ENCODE measurements around the gene TPRKB.
"Not testable (repeated sequence)": the region's sequence is repeated elsewhere in the genome, so short reads cannot be mapped to it uniquely, and the experiment has no call there.

TPRKB gene

DNA sequence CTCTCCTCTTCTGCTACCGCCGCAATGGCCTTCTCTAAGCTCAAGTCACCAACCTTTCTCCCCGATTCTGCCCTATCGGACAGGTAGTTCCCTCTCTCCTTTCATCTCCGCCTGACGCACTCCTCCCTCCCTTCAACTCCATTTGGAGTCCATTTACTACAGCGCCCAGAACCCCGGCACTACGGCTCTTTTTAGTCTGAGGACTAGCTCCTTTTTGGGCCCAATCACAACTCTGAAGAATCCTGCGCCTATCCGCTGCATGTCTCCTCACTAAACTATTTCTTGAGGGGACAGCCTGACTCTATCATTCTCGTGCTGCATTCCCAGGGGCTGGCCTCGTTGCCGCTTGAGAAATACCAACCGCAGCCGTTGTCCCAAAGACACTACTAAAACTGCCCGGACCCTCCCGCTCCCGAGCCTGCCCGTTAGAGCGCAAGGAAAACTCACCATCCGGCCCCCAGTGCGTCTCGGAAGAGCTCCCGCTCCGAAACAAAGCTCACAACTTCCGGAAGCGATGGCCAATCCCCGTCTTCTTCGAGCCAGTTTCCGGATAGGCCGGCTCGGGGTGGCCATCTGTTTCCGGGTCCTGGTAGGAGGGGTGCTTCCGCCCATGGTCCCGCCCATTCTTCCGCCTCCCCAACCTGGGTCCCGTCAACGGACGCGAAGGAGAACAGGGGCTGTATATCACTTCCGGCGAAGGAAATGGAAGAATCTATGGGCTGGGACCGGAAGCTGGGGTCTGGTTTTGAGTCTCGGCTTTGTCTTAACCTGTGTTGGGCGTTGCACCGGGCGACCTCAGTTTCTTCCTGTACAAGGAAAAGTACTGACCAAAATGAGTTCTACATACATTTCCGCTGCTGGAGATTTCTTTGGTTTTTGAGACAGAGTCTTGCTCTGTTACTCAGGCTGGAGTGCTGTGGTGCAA, at the start of gene TPRKB:
Gene TPRKB, minus strand, starts transcription at position 491 of the 925 bp plus-strand sequence. CDS start 2,776 bp downstream, outside the sequence.
- peak; percentile 91 for DNase-seq

GRCh38 chr2:73783883-73784282, 46.7 kb upstream of the TPRKB start, which contains the start of gene C2orf78:
TSS of gene C2orf78 (plus strand) at chr2:73784183. CDS start at chr2:73784310, 127 bp downstream.
- DNase-seq = not testable (repeated sequence)

DNA sequence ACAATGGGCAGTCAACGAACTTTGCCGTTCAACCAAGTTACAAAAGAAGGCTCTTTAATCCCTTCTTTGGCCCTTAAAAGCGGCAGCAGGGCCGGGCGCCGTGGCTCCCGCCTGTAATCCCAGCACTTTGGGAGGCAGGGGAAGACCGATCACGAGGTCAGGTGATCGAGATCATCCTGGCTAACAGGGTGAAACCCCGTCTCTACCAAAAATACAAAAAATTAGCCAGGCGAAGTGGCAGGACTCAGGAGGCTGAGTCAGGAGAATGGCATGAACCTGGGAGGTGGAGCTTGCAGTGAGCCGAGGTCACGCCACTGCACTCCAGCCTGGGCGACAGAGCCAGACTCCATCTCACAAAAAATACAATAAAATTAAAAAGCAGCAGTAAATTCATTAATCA, 46.3 kb upstream of the TPRKB start:
- not testable (repeated sequence) for DNase-seq

DNA sequence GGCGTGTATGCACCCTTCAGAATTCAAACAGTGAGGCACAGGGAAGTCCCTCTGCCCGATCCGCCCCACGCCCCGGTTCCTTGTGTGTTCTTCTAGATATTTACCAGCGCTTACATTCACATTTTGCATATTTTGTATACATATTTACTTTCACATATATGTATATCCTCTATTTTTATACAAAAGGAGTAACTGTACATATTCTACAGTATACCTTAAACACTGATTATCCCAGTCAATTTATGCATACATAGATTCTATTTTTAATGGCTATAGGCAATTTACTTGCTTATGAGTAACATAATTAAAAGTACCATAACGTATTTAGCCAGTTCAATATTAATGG, 43.1 kb upstream of the TPRKB start:
- no peak for DNase-seq

DNA sequence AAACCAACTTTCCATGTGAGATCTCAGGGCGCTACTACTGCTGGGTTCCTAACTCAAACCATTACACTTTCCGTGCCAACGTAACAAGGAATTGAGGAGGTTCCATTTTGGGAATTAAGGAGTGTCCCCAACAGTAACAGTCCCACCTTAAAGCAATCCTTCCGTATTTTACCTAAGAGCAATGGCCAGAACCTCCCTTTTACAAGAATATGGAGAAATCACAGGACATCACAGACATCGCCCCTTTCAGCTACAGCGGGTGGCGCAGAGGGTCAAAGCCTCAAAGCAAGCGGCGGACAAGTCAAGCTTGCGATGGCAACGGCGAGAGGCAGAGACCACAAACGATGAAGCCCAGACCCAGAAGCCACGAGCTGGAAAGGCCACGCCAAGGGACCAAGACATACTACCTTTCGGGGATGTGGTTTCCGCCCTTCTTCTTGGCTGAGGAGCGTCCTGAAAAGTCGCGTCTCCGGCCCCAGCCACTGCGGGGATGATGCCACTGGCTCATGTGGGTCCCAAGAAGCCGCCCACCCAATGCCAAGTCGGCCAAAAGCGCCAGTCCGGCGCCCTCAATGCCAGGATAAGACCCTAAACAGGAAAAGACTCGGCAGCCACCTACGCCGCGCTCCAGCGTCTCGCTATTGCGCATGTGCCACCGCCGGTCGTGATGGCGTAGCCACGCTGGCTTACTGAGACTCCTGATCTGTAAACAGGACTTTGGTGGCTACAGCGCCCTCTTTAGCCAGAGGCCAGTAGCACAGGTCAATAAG, 42.5 kb upstream of the TPRKB start, which contains the start of gene DUSP11:
Gene DUSP11, minus strand, starts transcription at position 637 of the 770 bp plus-strand sequence. Its CDS starts 129 bp downstream, at position 508.
- DNase-seq = peak; percentile 92

GRCh38 chr2:73778867-73779466, 41.8 kb upstream of the TPRKB start:
- not testable (repeated sequence) for DNase-seq

DNA sequence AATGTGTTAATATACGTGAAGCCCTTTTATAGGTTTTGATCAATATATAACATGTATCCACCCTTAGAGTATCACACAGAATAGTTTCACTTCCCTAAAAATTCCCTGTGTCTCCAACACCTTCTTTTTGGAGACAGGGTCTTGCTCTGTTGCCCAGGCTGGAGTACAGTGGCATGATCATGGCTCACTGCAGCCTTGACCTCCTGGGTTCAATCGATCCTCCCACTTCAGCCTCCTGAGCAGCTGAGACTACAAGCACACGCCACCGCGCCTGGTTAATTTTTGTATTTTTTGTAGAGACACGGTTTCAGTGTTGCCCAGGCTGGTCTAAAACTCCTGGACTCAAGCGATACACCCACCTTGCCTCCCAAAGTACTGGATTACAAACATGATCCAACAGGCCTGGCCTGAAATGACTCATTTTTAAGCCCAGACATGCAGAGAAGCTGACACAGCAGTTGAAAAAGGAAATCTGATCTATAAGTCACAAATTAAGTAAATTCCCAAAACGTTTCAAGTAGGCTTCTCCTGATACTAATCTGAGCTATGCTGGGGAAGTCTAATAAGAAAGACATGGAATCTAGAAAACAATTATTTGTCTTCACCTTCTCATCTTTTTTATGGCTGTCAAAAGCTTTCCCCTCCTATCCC, 39.8 kb upstream of the TPRKB start:
- DNase-seq = no peak

DNA sequence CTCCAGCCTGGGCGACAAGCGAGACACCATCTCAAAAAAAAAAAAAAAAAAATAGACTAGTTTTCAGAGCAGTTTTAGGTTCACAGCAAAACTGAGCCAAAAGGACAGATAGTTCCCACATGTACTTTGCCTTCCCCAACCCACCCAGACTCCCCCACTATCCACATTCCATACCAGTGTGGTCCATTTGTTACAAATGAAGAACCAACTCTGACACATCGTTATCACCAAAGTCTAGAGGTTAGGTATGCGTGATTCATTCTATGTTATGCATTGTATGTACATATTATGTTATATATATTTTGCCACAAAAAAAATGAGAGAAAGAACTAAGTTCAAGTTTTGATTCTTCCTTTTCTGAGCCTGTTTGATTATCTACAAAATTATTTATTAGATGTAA, 39.2 kb upstream of the TPRKB start:
- DNase-seq = no peak

- no peak for DNase-seq
Observed at GRCh38 chr2:73772819-73773218, 35.7 kb upstream of the TPRKB start.

DNA sequence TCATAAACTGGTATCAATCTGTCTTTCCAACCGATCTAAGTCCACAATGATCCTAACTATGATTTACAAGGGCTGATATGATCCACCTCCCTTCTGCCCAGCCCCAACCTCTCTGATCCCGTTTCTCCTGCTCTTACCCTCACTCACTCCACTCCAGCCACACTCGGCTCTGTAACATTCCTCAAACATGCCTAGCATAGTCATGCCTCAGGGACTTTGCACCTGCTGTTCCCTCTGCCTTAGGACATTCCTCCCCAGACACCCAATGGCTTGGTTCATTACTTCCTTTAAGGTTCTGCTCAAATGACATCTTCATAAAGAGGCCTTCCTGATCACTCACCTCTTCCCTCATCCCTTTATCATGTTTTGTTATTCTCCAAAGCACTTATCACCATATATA, 33.6 kb upstream of the TPRKB start:
- DNase-seq = no peak

- no peak for DNase-seq
Observed at GRCh38 chr2:73766994-73767393, 29.8 kb upstream of the TPRKB start.

- no peak for DNase-seq
Observed at GRCh38 chr2:73766349-73766748, 29.2 kb upstream of the TPRKB start.

DNA sequence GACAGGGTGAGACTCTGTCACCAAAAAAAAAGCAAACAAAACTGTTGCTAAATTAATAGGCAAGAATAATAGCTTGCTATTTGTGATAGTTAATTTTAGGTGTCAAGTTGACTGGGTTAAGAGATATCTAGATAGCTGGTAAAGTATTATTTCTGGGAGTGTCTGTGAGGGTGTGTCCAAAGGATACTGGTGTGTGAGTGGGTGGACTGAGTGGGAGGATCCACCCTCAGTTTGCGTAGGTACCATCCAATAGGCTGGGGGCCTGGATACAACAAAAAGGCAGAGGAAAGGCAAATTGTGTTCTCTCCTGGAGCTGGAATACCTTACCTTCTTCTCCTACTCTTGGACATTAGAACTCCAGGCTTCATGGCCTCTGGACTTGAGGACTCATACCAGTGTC, 27.8 kb upstream of the TPRKB start:
- DNase-seq = no peak

DNA sequence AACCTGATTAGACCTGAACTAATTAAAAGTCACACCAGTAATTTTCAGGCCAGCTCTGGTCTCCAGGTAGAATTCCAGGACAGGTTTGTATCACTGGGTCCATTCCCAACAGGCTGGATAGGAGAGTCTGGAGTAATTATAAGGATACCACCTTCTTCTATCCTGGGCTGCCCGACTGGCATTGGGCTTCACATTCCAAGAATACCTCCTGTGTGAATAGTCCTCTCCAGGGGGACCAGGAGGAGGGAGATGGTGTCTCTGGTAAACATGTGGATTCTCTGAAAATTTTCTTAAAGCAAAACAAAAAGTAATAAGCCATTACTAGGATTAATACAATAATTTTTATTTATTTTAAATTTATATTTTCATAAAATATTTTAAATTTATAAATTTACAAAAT, 25.4 kb upstream of the TPRKB start:
- DNase-seq = no peak

GRCh38 chr2:73759904-73760303, 22.8 kb upstream of the TPRKB start:
- no peak for DNase-seq

DNA sequence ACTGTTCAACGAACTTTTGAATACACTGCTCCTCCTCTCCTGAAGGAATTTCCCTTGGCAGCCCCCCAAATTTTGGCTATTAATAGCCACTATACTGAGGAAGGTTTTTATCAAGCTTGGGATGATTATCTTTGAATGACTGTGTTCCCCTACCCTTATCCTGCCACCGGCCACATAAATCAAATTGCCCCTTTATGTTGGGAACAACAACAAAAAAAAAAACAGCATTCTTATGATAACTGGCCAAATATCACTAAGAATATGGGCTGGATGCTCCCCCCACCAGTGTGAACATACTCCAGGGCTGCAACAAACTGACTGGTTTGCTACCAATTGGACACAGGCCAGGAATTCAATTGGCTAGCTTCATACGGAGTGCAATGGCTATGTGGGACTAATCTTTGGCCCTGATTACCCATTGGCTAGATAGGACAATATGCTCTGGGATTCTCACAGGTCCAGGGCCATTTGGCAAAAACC, 22.2 kb upstream of the TPRKB start:
- DNase-seq = no peak

GRCh38 chr2:73754332-73754731, 17.2 kb upstream of the TPRKB start:
- DNase-seq = not testable (repeated sequence)

DNA sequence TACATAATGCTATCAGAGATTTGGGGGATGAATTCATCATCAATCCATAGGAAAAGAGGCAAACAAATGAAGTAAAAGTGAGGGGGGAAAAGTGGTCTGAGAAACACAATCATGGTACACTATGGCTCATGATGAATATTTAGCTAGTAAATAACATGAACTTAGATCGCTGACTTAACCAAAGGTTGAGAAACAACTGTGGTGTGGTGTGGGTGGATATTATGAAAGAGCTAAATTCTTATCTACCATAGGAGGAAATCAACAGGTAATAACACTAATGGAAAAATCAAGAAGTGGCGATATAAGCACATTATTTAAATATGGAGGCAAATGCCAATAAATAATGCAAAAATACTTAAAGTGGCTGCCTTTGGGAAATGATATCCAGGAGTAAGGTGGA, 12.2 kb upstream of the TPRKB start:
- no peak for DNase-seq

DNA sequence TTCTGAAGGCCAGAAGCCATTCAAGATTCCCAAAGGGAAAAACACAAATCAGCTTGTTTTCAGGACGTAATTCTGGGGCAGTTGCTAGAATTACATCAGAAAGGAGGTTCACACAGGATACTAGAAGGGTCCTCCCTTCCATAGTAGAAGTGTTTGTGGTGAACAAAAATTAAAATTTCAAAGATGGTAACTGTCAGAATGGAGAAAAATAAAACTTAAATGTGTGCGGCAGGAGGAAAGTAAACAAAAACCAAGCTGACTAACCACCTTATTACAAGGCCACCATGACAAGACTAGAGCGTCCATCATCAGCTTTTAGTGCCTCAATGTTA, 9.7 kb upstream of the TPRKB start:
- no peak for DNase-seq

DNA sequence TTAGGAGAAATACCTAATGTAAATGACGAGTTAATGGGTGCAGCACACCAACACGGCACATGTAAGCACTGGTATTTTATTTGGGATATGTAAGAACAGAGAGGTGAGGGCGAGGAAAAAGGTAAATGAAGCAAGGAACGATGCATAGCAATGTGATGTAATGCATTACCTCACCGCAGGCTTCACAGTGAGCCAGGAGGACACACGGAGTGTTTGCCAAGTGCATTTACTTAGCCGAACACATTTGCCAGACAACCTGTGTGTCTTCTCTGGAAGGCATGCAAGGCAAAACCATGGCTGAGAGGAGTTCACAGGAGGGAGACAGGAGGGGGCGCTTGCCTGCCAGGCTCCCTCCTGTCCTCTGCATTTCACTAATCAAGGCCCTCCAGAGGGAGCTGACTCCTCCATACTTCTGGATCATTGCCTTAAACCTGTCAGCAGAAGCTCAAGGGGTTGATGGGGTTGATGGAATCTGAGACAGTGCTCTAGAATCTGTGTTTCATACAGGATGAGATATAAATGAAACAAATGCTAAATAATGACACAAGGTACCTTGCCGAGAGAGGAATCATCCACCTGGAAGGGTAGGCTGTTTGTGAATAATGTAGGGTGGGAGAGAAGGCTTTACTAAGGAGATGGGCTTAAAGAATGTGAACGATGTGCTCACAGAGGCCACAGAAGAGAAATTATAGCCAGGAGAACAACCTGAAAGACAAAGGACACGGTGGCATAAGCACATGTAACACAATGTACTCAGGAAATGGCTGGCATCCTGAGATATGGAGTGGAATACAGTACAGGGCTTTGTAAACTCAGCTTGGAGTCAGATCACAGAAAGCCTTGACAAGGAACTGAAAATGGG, 9.1 kb upstream of the TPRKB start:
- DNase-seq = no peak

DNA sequence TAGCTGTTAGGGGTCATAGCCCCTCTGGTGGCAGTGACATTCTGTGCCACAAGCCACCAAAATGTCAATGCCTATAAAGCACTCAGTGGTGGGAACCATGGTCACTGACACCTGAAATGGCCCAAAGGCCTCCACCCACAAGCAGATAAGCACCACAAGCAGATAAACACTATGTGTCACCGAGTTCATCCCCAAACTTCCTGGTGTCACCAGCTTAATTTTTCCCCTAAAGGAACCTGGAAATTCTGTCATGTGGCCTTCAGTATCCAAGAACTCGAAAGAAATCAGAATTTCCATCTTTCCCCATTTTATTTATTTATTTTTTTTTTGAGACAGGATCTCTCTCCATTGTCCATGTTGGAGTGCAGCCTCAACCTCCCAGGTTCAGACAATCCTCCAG, 3.6 kb upstream of the TPRKB start:
- no peak for DNase-seq

DNA sequence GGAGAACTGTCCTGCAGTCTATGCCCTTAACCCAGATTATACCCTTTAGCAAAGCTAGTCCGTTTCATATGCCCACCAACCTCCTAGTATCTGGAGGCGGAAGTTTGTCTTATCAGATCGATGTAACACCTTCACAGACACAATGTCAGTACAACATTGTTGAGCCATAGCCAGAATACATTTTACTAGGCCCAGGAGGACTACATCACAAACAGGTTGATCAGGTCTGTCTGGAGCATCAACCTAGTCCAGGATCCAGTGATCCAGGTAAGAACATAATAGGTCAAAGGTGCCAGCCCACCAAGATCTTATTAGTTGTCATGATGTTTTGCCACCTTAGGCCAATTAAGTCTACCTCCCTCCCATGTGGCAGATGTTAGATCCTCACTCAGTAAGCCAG, 2.0 kb upstream of the TPRKB start:
- DNase-seq = no peak

All from NCI-H1092 (cell line).